Activated CD8-positive, alpha-beta memory T cell treated with anti-CD3 and anti-CD28 coated beads for 36 hours (primary cell): Measurements from ENCODE around the gene EML4. TPM values are rescaled to one million over a fixed set of nuclear protein-coding genes. Genes with fewer than 3 reads are reported as not detected.

ENCODE experiments used
- CTCF ChIA-PET: fragments of 350-600 bp; sonication (Branson Sonifier 250); formaldehyde crosslinking; loops from one replicate; lab custom pipeline; 2021; ENCODE audit warnings: antibody characterized with exemption; lab: Charles Lee
- POLR2A ChIA-PET: fragments of 350-600 bp; sonication (Branson Sonifier 250); formaldehyde crosslinking; loops from one replicate; lab custom pipeline; 2021; ENCODE audit warnings: antibody characterized with exemption; lab: Charles Lee
- total RNA-seq, 2 experiments: library from RNA; stranded (reverse); gene quantifications; one replicate each; pipeline ENCODE4 v1.2.3, GENCODE V29; 2021

The EML4 gene
- total RNA-seq, 2 experiments from 2014 or later: 56.8 to 58.9 TPM

DNA sequence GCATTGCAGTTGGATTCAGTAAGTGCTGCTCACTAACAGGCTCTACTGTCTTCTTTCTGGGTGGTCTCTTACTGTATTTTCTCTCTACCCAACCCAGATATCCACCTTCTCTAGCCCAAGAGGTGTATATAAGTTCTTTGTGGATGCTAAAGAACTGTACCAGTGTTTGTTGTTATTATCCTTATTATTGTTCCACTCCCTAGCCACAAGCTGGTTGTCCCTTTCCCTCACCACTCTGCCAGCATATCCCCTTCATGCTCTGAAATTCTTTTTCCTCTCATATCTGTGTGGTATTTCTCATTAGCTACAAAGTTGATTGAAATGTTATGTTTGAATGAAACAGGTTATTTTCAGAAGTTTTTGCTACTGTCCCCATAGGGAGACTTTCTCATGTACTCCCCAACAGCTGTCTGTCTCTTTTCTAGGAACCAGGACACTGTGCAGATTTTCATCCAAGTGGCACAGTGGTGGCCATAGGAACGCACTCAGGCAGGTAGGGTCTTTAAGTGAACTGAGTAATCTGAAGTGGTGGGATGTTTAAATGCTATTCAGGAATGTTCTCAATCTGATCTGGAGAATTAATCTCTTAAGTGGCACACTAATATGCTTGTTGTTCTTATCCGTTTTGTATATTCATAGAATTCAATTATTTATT is 135.0 kb downstream of the EML4 start:
- POLR2A ChIA-PET: no interaction called here
- CTCF ChIA-PET: no interaction called here

DNA sequence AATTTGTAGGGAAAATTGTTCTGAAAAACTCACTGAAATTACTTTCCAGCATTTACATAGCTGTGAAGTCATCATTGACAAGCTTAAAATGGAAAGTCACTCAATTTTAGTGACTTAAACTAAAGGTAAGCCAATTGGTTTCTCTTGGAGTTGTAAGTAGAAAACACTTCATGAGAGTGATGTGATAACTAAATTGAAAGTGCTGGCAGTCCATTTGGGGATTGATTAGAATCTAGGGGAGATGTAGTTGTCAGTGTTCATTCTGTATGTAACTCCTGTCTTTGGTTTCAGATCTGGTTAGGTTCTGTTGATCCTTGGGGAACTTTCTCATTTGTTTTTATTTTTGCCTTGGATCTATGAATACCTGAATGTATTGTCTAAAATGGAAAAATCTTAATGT is 138.0 kb downstream of the EML4 start:
- POLR2A ChIA-PET: no interaction called here
- CTCF ChIA-PET: no interaction called here

DNA sequence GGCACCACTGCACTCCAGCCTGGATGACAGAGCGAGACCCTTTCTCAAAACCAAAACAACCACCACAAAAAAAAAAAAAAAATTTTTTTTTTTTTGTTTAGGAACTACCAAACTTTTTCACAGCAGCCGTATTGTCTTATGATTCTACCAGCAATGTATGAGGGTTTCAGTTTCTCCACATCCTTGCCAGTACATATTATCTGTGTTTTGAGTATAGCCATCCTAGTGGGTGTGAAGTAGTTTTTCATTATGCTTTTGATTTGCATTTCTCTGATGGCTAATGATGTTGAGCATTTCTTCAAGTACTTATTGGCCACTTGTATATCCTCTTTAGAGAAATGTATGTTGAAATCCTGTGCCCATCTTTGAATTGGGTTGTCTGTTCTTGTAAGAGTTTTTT is 140.2 kb downstream of the EML4 start:
- CTCF ChIA-PET: interaction anchor here (0.6 kb wide), 1 partner anchor 53 kb away, joined by 3 read pairs; no protein-coding TSS in a partner anchor
- POLR2A ChIA-PET: no interaction called here

DNA sequence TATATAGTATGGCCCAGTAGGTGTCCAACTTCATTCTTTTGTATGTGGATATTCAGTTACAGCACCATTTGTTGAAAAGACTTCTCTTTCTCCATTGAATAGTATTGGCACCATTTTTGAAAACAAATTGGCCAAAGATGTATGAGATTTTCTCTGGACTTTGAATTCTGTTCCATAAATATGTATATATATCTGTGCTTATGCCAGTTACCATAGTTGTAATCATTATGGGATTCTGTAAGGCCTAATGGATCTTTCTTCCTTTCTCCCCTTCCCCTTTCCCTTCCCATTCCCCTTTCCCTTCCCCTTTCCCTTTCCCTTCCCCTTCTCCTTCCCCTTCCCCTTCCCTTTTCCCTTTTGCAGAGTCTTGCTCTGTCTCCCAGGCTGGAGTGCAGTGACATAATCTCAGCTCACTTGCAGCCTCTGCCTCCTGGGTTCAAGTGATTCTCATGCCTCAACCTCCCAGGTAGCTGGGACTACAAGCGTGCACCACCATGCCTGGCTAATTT is 140.9 kb downstream of the EML4 start:
- ChIA-PET POLR2A (no interaction called here), CTCF (no interaction called here)

DNA sequence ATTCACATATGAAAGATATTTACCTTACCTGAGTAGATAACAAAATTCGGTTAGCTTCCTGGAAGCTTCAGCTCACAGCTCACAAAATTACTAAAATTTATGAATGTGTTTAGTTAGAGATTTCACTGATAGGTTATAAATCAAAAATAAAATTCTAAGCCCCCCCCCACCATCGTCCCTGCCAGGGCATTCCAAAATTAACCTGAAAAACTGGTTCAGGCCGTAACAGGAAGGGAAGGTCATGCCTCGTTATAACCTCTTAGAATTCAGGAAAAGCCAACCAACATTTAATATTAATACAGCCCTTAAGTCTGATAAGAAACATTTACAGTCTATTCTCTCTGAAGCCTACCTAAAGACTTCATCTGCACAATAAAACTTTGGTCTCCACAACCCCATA is 143.0 kb downstream of the EML4 start:
- CTCF ChIA-PET: no interaction called here
- POLR2A ChIA-PET: no interaction called here

DNA sequence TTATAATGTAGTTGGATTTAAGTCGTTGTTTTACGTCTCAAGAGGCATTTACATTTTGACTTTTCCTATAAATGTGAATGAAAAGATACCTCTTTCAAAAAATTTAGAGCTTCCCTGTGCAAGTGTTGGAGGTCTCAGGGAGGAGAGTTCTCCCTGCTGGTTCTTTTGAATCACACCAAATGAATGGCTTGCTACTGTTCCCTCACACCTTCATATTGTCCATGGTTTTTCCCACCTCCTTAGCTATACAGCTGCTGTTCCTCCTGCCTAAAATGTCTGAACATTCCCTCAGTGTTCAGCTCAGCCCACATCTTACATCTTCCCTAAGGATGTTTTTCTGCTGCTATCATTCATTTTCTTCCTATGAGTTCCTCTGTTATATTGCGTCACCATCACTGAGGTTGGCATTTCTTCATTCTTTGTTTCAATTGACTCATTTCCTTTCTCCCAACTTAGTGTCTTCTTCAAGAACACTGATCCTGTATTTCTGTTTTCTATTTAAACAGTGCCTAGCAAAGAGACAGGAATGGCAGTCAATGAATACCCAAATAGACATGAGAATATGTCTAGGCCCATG is 145.8 kb downstream of the EML4 start:
- CTCF ChIA-PET: no interaction called here
- POLR2A ChIA-PET: no interaction called here

DNA sequence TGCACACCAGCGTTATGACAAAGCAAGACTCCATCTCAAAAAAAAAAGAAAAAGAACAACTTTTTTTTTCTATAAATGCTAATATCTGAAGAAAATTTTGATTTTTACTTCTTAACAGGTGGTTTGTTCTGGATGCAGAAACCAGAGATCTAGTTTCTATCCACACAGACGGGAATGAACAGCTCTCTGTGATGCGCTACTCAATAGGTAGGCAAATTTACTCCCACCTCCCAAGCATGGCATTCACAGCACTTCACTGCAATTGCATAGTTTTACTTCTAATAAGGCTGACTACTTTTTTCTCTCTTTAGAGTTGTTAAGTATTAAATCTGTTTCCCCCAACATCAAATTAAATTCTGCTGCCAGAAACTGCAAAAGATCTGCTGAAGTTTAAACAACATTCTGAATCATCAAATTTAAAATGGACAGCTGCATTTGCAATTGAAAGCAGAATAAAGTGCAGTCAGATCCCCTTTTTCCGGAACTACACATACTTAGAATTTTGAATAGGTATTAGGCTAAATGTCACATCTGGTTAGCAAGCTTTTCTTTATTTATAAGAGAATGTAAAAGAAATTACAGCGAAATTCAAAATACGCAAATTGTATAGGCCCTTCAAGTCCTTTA is 146.8 kb downstream of the EML4 start:
- ChIA-PET POLR2A (no interaction called here), CTCF (no interaction called here)

DNA sequence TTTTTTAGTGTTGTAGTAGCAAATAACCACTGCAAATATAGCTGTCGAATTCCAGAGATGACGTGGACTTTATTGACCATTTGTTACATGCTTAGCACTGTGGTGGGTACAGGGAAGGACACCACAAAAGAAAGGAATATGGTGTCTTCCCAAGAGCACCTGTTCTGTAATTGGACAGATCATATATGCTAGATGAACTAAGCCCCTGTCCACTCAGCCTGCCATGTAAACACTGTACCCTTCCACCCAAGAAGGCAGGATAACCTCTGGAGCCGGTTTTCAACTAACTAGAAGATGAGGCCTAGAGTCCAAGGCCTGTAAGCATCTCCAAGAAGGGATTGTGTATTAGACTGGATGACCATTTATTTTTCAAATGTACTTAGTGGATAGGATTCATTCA is 147.8 kb downstream of the EML4 start:
- CTCF ChIA-PET: no interaction called here
- POLR2A ChIA-PET: no interaction called here

DNA sequence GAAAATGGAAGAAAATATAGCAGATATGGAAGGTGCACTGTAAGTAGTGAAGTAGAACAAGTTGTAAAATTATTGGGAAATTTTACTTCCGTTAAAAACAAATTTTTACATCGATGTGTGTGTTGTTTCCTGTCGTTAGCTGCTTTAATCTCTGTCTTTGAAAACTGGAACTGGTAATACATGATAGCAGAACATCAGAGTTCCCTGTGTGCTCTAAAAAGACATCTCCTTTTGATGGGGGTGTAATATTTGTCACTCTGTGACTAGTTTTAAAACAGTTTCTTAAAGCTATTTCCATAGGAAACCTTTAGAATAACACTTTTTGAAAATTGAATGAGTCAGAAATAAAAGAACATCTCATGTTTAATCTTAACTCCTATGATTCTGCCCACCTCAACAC is 148.3 kb downstream of the EML4 start:
- ChIA-PET CTCF (no interaction called here), POLR2A (no interaction called here)

DNA sequence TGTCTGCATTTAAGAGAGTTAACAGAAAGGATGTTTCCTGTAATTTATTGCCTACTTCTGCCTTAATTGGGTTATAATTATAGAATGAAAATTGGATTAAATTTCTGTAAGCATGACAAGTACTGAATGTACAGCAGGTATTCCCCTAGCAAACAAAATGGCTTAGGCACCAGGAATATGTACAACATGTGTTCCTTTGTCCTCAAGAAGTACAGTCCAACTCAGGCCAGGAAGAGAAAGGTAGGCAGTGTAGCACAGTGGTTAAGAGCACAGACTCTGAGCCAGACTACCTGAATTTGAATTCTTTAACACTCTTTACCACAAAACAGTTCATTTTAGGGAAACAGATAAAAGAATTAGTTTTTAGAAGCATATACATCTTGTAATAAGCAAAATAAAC is 148.8 kb downstream of the EML4 start:
- ChIA-PET CTCF (no interaction called here), POLR2A (no interaction called here)

DNA sequence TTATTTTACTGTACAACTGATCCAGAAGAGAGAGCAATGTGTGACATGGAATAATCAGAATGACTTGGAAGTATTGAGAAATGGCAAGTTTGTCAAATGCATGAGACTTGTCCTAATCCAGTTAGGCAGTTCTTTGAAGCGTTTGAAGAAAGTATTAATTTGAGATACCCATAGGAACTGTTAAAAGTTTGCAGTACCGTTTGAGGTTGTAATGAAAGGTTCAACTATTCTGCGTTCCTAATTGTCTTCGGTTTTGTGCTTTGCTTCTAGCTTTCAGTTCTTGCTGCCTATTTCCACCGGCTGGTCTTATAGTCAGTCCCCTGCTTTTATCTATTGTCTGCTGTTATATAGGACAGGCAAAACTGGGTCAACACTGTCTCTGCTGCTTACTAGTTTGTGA is 150.1 kb downstream of the EML4 start:
- POLR2A ChIA-PET: no interaction called here
- CTCF ChIA-PET: no interaction called here

DNA sequence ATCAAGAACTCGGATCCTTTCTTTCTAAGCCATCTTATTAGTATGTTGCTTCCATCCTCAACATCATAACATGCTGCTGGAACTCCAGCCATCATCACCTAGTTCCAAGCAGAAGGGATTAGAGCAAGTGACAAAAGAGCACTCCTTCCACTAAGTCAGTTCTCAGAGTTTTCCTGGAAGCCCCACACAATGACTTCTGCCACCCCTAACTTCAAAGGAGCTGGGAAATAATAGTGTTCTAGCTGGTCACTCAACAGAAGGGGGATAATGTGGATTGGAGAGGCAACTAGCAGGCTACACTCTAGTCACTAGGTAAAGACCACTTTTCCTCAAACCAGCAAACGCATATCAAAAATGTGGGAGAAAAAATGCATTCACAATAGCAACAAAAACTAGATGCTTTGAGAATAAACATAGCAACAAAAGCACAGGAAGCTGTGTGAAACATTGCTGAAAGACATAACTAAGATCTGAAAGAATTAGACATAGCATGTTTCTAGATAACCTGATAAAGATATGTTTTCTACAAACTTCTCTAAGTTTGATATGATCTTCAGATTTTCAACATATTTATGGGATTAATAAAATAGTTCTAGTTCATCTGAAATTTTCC is 152.4 kb downstream of the EML4 start:
- CTCF ChIA-PET: no interaction called here
- POLR2A ChIA-PET: no interaction called here

DNA sequence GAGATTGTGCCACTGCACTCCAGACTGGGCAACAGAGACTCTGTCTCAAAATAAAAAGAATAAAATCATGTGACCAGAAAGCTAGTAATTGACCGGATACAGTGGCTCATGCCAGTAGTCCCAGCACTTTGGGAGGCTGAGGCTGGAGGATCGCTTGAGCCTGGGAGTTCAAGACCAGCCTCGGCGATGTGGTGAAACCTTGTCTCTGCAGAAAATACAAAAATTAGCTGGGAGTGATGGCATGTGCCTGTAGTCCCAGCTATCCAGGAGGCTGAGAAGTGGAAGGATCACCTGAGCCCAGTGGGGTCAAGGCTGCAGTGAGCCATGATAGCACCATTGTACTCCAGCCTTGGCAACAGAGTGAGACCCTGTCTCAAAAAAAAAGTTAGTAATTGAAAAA is 155.1 kb downstream of the EML4 start:
- CTCF ChIA-PET: no interaction called here
- POLR2A ChIA-PET: no interaction called here

DNA sequence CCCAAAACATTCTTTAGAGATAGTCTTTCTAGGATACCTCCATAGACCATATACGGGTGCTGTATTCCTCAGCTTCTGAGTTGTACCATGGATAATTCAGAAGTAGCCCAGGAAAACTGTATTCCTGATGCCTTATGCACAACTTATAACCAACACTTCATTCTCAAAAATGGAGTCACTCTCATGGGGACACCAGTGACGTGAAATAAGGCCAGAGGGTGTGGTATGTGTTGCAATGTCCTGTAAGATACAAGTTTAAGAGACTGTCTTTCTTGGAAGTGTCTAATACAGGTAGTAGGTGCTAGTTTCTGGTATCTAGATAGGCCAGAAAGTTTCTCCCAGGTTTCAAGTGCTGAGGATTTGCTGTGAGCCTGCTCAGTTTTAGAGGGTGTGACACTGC is 155.8 kb downstream of the EML4 start:
- ChIA-PET CTCF (interaction anchor here (2.1 kb wide), 1 partner anchor 229 kb away, joined by 8 read pairs; no protein-coding TSS in a partner anchor), POLR2A (no interaction called here)

DNA sequence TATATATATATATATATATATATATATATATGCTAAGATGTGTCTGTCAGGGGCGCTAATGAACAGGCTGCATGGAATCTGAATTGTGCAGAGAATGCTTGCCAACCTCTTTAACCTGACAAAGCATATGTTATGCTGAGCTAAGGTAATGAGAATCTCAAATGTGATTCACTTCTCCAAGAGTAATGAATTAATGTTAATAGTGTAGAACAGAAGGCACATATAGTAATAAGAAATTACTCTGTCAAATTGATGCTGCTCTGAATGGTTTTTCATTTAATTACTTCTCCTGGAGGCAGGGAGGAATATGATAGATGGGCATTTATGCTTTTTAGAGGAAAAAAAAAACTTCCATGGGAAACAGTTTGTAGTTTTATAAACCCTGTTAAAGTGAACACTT is 156.5 kb downstream of the EML4 start:
- CTCF ChIA-PET: interaction anchor here (1.8 to 2.1 kb wide), 2 partner anchors 23 to 230 kb away, joined by 3 to 8 read pairs; no protein-coding TSS in a partner anchor
- POLR2A ChIA-PET: no interaction called here

DNA sequence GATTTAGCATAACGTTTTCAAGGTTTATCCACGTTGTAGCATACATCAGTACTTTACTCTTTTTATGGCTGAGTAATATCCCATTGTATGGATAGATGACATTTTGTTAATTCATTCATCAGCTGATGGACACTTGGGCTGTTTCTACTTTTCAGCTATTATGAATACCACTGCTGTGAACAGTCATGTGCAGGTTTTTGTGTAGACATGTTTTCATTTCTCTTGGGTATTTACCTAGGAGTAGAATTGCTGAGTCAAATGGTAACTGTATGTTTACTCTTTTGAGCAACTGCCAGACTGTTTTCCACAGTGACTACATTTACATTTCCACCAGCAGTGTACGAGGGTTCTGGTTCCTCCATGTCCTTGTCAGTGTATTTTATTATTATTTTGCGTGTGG is 158.0 kb downstream of the EML4 start:
- ChIA-PET CTCF (interaction anchor here (1.6 to 1.8 kb wide), 2 partner anchors 20 to 25 kb away, joined by 3 read pairs; no protein-coding TSS in a partner anchor), POLR2A (no interaction called here)

DNA sequence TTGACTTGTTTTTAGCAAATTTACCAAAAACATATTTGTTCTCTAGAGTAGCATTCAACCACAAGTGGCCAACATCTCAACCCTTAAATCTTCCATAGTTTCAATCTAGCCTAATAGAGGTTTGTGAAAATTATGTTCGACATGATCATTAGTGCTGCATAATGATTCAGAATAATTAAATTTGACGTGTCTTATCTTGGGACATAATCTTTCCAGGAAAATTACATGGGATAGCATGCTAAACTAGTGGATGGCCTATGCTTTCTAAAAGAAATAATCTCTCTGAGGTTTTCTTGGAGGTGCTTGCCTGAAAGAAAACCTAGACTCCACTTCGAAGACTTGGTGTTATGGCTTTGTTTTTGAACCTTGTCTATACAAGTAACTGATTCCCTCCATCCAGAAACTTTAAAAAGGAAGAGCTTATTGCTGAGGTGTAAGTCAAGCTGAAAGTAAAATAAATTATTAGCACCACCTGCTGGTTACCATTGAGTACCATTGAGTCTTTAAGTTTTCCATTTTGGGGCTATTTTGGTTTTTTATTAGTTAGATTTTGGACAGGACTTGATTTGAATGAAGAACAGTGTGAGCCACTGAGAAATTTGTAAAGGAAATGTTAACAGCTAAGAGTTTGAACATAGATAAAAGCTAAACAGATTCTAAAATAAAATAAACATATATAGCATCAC is 159.1 kb downstream of the EML4 start:
- POLR2A ChIA-PET: no interaction called here
- CTCF ChIA-PET: interaction anchor here (0.7 to 1.6 kb wide), 4 partner anchors 19 to 233 kb away, joined by 3 to 7 read pairs (median 4); no protein-coding TSS in a partner anchor

DNA sequence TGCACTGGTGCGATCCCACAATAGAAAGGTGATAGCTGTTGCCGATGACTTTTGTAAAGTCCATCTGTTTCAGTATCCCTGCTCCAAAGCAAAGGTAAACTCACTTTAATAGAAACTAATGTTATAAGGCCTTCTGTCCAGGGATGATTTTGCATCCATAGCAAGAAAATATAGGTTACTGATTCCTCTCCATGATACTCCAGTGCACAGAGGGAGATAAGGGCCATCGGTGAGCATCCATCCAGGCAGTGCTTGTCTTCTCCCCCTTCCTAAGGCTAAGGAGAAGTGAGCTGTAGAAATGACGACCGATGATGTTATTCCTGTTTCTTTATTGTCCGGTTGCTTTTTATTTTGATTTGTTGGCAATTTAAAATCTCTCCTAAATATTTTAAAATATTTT is 159.8 kb downstream of the EML4 start:
- ChIA-PET POLR2A (no interaction called here), CTCF (interaction anchor here (0.7 to 1.3 kb wide), 3 partner anchors 28 to 234 kb away, joined by 3 to 7 read pairs (median 5); no protein-coding TSS in a partner anchor)

DNA sequence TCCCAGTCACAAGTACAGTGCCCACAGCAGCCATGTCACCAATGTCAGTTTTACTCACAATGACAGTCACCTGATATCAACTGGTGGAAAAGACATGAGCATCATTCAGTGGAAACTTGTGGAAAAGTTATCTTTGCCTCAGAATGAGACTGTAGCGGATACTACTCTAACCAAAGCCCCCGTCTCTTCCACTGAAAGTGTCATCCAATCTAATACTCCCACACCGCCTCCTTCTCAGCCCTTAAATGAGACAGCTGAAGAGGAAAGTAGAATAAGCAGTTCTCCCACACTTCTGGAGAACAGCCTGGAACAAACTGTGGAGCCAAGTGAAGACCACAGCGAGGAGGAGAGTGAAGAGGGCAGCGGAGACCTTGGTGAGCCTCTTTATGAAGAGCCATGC is 160.6 kb downstream of the EML4 start:
- CTCF ChIA-PET: no interaction called here
- POLR2A ChIA-PET: no interaction called here
